ENCODE measurements around the gene KPNA2.
"Not testable (repeated sequence)": the region's sequence is repeated elsewhere in the genome, so short reads cannot be mapped to it uniquely, and the experiment has no call there.

The KPNA2 gene

GRCh38 chr17:68020791-68021190 is 14.7 kb upstream of the KPNA2 start:
- not testable (repeated sequence) for DNase-seq

- no peak for DNase-seq
Measured at GRCh38 chr17:68021963-68022362, 13.6 kb upstream of the KPNA2 start.

- not testable (repeated sequence) for DNase-seq
Measured at GRCh38 chr17:68022547-68022946, 13.0 kb upstream of the KPNA2 start.

GRCh38 chr17:68029512-68030215 is 5.9 kb upstream of the KPNA2 start:
- no peak for DNase-seq

GRCh38 chr17:68033636-68034451 is 1.7 kb upstream of the KPNA2 start:
- no peak for DNase-seq

- DNase-seq: no peak
Measured at GRCh38 chr17:68034452-68034776, 1.1 kb upstream of the KPNA2 start.

GRCh38 chr17:68035131-68035522 is 408 bp upstream of the KPNA2 start:
- peak; percentile 93 for DNase-seq

- no peak for DNase-seq
Measured at GRCh38 chr17:68036304-68037147, 991 bp downstream of the KPNA2 start.

GRCh38 chr17:68047153-68047846 is 11.8 kb downstream of the KPNA2 start:
- no peak for DNase-seq

GRCh38 chr17:68047890-68048542 is 12.5 kb downstream of the KPNA2 start:
- DNase-seq: not testable (repeated sequence)

- no peak for DNase-seq
Measured at GRCh38 chr17:68048996-68049395, 13.5 kb downstream of the KPNA2 start.

- not testable (repeated sequence) for DNase-seq
Measured at GRCh38 chr17:68049812-68050437, 14.4 kb downstream of the KPNA2 start.

- DNase-seq: not testable (repeated sequence)
Measured at GRCh38 chr17:68051321-68052312, 16.1 kb downstream of the KPNA2 start.

- DNase-seq: no peak
Measured at GRCh38 chr17:68052810-68053209, 17.3 kb downstream of the KPNA2 start.

GRCh38 chr17:68053231-68054013 is 17.9 kb downstream of the KPNA2 start:
- DNase-seq: no peak

GRCh38 chr17:68054296-68054900 is 18.9 kb downstream of the KPNA2 start:
- DNase-seq: no peak

- DNase-seq: peak; percentile 35
Measured at GRCh38 chr17:68057531-68057952, 22.0 kb downstream of the KPNA2 start.

- no peak for DNase-seq
Measured at GRCh38 chr17:68060336-68060735, 24.8 kb downstream of the KPNA2 start.
